Parathyroid adenoma (tissue), 2 donors: ENCODE measurements around the gene SP2.

Experiments
- H2AFZ ChIP-seq: fragments of 300-600 bp; sonication (generic); one replicate; pipeline ENCODE4 v1.7.0; 2017; ENCODE audit warnings: antibody characterized with exemption, mild to moderate bottlenecking
- H3K27ac ChIP-seq: fragments of 300-600 bp; sonication (generic); one replicate; pipeline ENCODE4 v1.7.0; 2017
- H3K27me3 ChIP-seq: fragments of 300-600 bp; sonication (generic); one replicate; pipeline ENCODE4 v1.7.0; 2017; ENCODE audit warnings: low read length; ENCODE audit not compliant: control insufficient read depth, insufficient read depth
- H3K36me3 ChIP-seq: fragments of 300-600 bp; sonication (generic); one replicate; pipeline ENCODE4 v1.7.0; 2017; ENCODE audit warnings: low read length; ENCODE audit not compliant: control insufficient read depth, insufficient read depth
- H3K4me1 ChIP-seq: fragments of 300-600 bp; sonication (generic); one replicate; pipeline ENCODE4 v1.7.0; 2017; ENCODE audit warnings: control low read depth
- H3K4me2 ChIP-seq: fragments of 300-600 bp; sonication (generic); one replicate; pipeline ENCODE4 v1.7.0; 2017; ENCODE audit warnings: low read length
- H3K4me3 ChIP-seq: fragments of 300-600 bp; sonication (generic); one replicate; pipeline ENCODE4 v1.7.0; 2017; ENCODE audit warnings: low read depth, low read length
- H3K79me2 ChIP-seq: fragments of 300-600 bp; sonication (generic); one replicate; pipeline ENCODE4 v1.7.0; 2017; ENCODE audit warnings: control low read depth
- H3K9ac ChIP-seq: fragments of 300-600 bp; sonication (generic); one replicate; pipeline ENCODE4 v1.7.0; 2017; ENCODE audit warnings: mild to moderate bottlenecking
- H3K9me3 ChIP-seq: fragments of 300-600 bp; sonication (generic); one replicate; pipeline ENCODE4 v1.7.0; 2017; ENCODE audit warnings: low read length; ENCODE audit not compliant: control insufficient read depth
- CTCF ChIP-seq: fragments of 300-600 bp; sonication (generic); IDR thresholded peaks from one replicate; pipeline ENCODE4 v1.7.0; 2017; ENCODE audit warnings: antibody characterized with exemption, mild to moderate bottlenecking
- donor health status: primary hyperparathyroidism.

Gene SP2

GRCh38 chr17:47913050-47913449 is 17.0 kb downstream of the SP2 start:
- no peak for TF ChIP-seq CTCF
- Histone ChIP-seq H3K27ac (no peak overlapping the region), H3K36me3 (no peaks in the 10 kb centered on the region), H3K27me3 (no peaks in the 10 kb centered on the region), H3K9me3 (no peaks in the 10 kb centered on the region), H3K4me3 (no peak overlapping the region), H3K4me2 (no peak overlapping the region), H3K9ac (no peak overlapping the region), H3K4me1 (no peaks in the 10 kb centered on the region), H2AFZ (no peak overlapping the region), H3K79me2 (peaks cover 17% of the 10 kb centered on the region)

GRCh38 chr17:47914306-47914948 is 18.4 kb downstream of the SP2 start:
- H3K4me1 ChIP-seq, result no peaks in the 10 kb centered on the region
- no peaks in the 10 kb centered on the region for H3K27me3 ChIP-seq
- no peaks in the 10 kb centered on the region for H3K36me3 ChIP-seq
- H3K9ac ChIP-seq, result no peak overlapping the region
- no peak overlapping the region for H3K4me2 ChIP-seq
- no peak overlapping the region for H2AFZ ChIP-seq
- H3K27ac ChIP-seq, result no peak overlapping the region
- H3K9me3 ChIP-seq, result no peaks in the 10 kb centered on the region
- no peak overlapping the region for H3K4me3 ChIP-seq
- H3K79me2 ChIP-seq, result peaks cover 14% of the 10 kb centered on the region
- no peak for TF ChIP-seq CTCF

GRCh38 chr17:47915776-47916398 is 19.9 kb downstream of the SP2 start:
- Histone ChIP-seq H2AFZ (no peak overlapping the region), H3K4me3 (no peak overlapping the region), H3K36me3 (no peaks in the 10 kb centered on the region), H3K4me2 (no peak overlapping the region), H3K4me1 (no peaks in the 10 kb centered on the region), H3K9ac (no peak overlapping the region), H3K27ac (no peak overlapping the region), H3K9me3 (no peaks in the 10 kb centered on the region), H3K27me3 (no peaks in the 10 kb centered on the region), H3K79me2 (peaks cover 4% of the 10 kb centered on the region)
- no peak for TF ChIP-seq CTCF

GRCh38 chr17:47916489-47917208 is 20.6 kb downstream of the SP2 start:
- H3K9ac ChIP-seq, result no peak overlapping the region
- TF ChIP-seq CTCF, result no peak
- no peaks in the 10 kb centered on the region for H3K9me3 ChIP-seq
- no peak overlapping the region for H3K27ac ChIP-seq
- H3K4me1 ChIP-seq, result no peaks in the 10 kb centered on the region
- H3K4me3 ChIP-seq, result no peak overlapping the region
- no peaks in the 10 kb centered on the region for H3K27me3 ChIP-seq
- H3K4me2 ChIP-seq, result no peak overlapping the region
- H3K79me2 ChIP-seq, result peaks cover 4% of the 10 kb centered on the region
- no peaks in the 10 kb centered on the region for H3K36me3 ChIP-seq
- no peak overlapping the region for H2AFZ ChIP-seq
